HG03060 (cell line): ENCODE results near the gene RASA1.
"Not testable (repeated sequence)": the region's sequence is repeated elsewhere in the genome, so short reads cannot be mapped to it uniquely, and the experiment has no call there.

Experiments used
- ATAC-seq: cut with Tn5 transposase; IDR thresholded peaks from one replicate; pipeline ENCODE4 v1.9.1; 2021; ENCODE audit warnings: low read depth, moderate number of reproducible peaks; ENCODE audit not compliant: unreplicated experiment

RASA1 gene

GRCh38 chr5:87267574-87268125 lies at the start of gene RASA1:
RASA1 (plus strand) TSS chr5:87267883; CDS start chr5:87268452, 569 bp downstream.
- peak; percentile 17 for ATAC-seq

GRCh38 chr5:87229780-87230179 lies 37.9 kb upstream of the RASA1 start:
- ATAC-seq, result no peak

GRCh38 chr5:87231037-87231808 lies 36.5 kb upstream of the RASA1 start:
- peak; percentile 90 for ATAC-seq

GRCh38 chr5:87233143-87233542 lies 34.5 kb upstream of the RASA1 start:
- no peak for ATAC-seq

GRCh38 chr5:87241555-87241954 lies 26.1 kb upstream of the RASA1 start:
- no peak for ATAC-seq

- no peak for ATAC-seq
These were observed 25.4 kb upstream of the RASA1 start for GRCh38 chr5:87242242-87242641.

GRCh38 chr5:87243161-87243844 lies 24.4 kb upstream of the RASA1 start:
- ATAC-seq, result no peak

- ATAC-seq, result no peak
These were observed 22.2 kb upstream of the RASA1 start for GRCh38 chr5:87245451-87245850.

GRCh38 chr5:87246061-87246460 lies 21.6 kb upstream of the RASA1 start:
- ATAC-seq, result no peak

GRCh38 chr5:87252283-87252605 lies 15.4 kb upstream of the RASA1 start:
- no peak for ATAC-seq

GRCh38 chr5:87254035-87254434 lies 13.6 kb upstream of the RASA1 start:
- no peak for ATAC-seq

GRCh38 chr5:87258507-87258906 lies 9.2 kb upstream of the RASA1 start:
- no peak for ATAC-seq

GRCh38 chr5:87260604-87261192 lies 7.0 kb upstream of the RASA1 start:
- ATAC-seq, result no peak

- no peak for ATAC-seq
These were observed 4.2 kb upstream of the RASA1 start for GRCh38 chr5:87263498-87263897.

- ATAC-seq, result peak; percentile 25
These were observed 639 bp upstream of the RASA1 start for GRCh38 chr5:87266914-87267573.

GRCh38 chr5:87268126-87268969 lies 665 bp downstream of the RASA1 start:
- ATAC-seq, result peak; percentile 27

GRCh38 chr5:87268970-87269377 lies 1.3 kb downstream of the RASA1 start:
- ATAC-seq, result no peak

GRCh38 chr5:87270888-87271287 lies 3.2 kb downstream of the RASA1 start:
- ATAC-seq, result not testable (repeated sequence)

GRCh38 chr5:87276655-87277054 lies 9.0 kb downstream of the RASA1 start:
- no peak for ATAC-seq

GRCh38 chr5:87277279-87277835 lies 9.7 kb downstream of the RASA1 start:
- no peak for ATAC-seq
